GM12891 (cell line): ENCODE measurements around the gene HERC2.
A peak's percentile ranks its signal among the peaks of the same experiment; 100 is the strongest.

ENCODE experiments used
- DNase-seq: peaks from one replicate; pipeline ENCODE4 v3.0.0; 2011; ENCODE audit warnings: low spot score; ENCODE audit not compliant: insufficient read length
- FAIRE-seq: peaks from 2 replicates; lab custom pipeline; 2011; peaks lifted over from hg19 to GRCh38; lab: Jason Lieb, UNC
- PAX5 ChIP-seq: IDR thresholded peaks from 2 replicates; pipeline ENCODE4 v1.6.1; 2011; ENCODE audit warnings: low read length, moderate library complexity, mild to moderate bottlenecking; ENCODE audit not compliant: insufficient read depth, severe bottlenecking
- POLR2A ChIP-seq: IDR thresholded peaks from 2 replicates; pipeline ENCODE4 v1.6.1; 2011; ENCODE audit warnings: low read depth, low read length, control low read depth
- POLR2AphosphoS5 ChIP-seq: IDR thresholded peaks from 2 replicates; pipeline ENCODE4 v1.6.1; 2011; ENCODE audit warnings: low read depth, low read length, control low read depth
- POU2F2 ChIP-seq: IDR thresholded peaks from 2 replicates; pipeline ENCODE4 v1.6.1; 2011; ENCODE audit warnings: low read depth, mild to moderate bottlenecking, control low read depth, low read length, moderate library complexity
- SPI1 ChIP-seq: IDR thresholded peaks from 2 replicates; pipeline ENCODE4 v1.6.1; 2011; ENCODE audit warnings: low read depth, low read length, control low read depth
- TAF1 ChIP-seq: IDR thresholded peaks from 2 replicates; pipeline ENCODE4 v1.6.1; 2011; ENCODE audit warnings: low read depth, low read length, control low read depth

HERC2 gene

DNA sequence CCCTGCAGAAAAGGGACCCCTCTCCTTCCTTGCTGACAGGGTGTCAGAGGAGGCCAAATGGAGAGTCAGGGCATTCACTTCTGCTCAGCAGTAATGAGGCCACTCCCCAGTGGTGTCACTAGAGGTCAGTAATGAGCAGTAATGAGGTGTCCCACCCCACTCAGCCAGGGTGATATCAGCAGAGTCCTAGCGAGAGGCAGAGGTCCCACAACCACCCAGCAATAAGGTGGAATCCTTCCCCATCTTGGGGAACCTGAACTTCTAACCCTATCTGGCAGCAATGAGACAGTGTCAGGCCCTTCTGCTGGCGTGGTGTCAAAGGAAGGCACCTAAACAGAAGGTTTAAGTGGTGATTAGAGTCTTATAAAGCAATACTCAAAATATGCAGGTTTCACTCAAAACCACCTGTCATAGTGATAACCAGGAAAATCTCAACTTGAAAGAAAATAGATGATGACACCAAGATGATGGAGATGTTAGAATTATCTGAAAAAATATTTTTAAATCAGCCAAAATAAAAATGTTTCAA is 235.7 kb downstream of the HERC2 start:
- FAIRE-seq: peak; percentile 87
- peak; percentile 53 for DNase-seq
- TF ChIP-seq POLR2A: no peak

DNA sequence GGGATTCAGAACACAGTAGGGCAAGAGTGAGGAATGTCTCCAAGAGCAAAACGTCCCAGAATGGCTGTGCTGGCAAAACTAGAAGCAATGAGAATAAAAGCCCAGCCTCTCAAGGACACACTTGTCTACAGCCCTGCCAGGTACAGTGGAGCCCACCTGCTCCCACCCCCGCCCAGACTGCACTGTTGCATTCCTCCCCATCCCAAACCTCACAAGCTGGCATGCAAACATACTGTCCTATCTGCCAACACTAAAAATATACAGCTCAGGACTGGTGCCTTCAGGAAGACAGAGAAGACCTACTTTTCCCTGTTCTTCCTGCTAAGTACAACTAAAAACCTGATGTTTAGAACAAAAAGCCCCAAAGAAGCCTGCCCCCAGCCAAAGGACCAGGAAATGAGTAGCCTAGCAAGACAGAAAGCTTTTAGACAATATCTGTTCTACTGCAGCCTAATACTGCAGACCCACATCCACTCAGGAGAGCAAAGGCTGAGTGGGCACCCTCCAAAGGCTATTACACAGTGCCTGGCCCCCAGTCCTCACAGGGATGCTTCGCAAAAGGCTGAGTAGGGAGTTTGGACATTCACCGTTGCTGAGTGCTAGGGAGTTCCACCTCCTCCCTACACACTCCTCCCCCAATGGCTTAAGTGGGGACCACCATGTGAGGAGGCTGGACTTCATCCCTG is 236.3 kb downstream of the HERC2 start:
- FAIRE-seq: no peak
- TF ChIP-seq POLR2A: no peak
- DNase-seq: no peak

DNA sequence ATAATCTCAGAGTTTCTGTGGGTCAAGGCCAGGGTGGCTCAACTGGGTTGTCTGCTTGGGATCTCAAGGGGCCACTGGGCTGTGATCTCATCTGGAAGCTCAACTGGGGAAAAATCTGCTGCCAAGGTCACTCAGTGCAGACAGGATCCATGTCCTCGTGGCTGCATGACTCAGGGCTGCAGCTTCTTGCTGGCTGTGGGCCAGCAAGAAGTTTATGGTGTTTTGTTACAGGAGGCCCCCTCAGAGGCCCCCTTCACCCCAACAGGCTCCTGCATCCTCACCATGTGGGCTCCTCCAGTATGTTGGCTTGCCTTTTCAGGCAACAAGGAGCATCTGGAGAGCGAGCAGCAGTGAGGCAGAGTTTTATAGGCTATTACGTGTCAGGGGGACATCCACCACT is 237.4 kb downstream of the HERC2 start:
- FAIRE-seq: no peak
- TF ChIP-seq SPI1: no peak
- TF ChIP-seq POLR2AphosphoS5: no peak
- no peak for TF ChIP-seq POU2F2
- no peak for TF ChIP-seq TAF1
- no peak for TF ChIP-seq POLR2A
- no peak for TF ChIP-seq PAX5
- DNase-seq: no peak

DNA sequence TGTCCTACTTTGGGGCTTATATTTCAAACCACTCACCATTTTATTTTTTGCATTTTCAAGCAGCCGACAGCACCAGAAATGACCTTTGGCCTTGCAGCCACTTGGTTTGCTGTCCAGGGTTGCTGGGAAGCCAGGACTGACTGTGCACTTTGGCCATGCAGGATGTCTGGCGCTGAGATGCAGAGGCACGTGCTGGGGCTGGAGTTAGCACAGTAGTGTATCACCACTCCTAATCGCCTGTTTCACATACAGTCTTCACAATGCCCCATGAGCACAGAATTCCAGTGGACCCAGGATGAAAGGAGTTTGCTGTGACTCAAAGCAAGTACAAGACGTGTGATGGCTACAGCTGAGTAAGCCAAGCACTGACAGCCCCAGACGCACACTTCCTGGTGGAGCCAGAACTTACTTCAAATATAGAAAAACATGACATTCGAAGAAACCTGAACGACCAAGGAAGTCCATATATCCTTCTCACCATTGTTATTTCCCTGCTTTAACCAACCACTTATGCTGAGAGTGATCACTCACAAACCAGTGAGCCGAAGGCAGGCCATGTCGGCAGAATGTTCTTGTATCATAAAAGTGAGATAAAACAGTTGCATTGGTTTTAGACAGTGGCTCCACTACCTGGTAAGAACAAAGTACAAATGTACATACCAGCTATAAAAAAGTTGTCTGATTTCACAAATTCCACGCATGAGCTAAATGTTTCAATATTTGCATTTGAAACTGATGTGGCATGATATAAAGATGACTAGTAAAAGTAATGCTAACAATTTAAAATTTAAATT is 238.9 kb downstream of the HERC2 start:
- DNase-seq (no peak), FAIRE-seq (no peak)
- TF ChIP-seq POU2F2 (no peak), TAF1 (no peak), PAX5 (no peak)

DNA sequence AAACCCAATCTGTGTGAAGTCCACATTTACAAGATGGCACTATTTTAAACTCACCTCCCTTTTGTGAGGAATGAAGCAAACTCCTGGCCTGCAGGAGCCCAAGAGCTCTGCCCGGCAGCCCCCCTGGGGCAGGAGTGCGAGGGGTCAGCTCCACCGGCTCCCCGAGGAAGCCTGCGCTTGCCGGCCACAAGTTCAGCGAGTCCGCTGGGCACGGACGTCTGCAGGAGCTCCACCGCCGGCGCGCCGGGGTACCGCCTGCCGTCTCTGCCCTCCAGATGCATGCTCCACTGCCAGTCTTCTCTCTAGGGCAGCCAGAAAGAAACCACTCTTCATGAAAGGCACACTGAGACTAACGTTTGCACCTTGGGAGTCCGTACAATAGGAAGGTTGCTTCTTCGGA is 240.4 kb downstream of the HERC2 start:
- FAIRE-seq: no peak
- TF ChIP-seq SPI1 (no peak), POU2F2 (no peak), PAX5 (no peak), POLR2AphosphoS5 (no peak), POLR2A (no peak), TAF1 (no peak)
- DNase-seq: no peak

DNA sequence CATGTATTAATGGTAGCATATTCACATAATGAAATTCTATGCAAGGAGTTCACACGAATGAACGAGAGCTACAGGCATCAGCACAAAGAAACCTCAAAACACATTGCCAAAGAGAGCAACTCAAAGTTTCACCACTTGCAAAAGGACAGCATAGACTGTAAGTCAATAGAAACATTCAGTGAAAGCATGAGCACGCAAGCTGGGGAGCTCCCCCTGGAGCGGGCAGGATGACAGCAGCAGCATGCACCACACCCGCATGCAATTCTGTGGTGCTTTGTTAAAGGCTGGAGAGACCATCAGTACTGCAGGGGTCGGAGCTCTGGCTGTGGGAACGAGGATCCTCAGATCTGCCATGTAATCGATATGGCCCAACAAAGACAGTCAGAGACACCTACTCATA is 241.6 kb downstream of the HERC2 start:
- no peak for FAIRE-seq
- TF ChIP-seq POLR2AphosphoS5 (no peak), TAF1 (no peak), SPI1 (no peak), POU2F2 (no peak), POLR2A (no peak), PAX5 (no peak)
- DNase-seq: no peak

DNA sequence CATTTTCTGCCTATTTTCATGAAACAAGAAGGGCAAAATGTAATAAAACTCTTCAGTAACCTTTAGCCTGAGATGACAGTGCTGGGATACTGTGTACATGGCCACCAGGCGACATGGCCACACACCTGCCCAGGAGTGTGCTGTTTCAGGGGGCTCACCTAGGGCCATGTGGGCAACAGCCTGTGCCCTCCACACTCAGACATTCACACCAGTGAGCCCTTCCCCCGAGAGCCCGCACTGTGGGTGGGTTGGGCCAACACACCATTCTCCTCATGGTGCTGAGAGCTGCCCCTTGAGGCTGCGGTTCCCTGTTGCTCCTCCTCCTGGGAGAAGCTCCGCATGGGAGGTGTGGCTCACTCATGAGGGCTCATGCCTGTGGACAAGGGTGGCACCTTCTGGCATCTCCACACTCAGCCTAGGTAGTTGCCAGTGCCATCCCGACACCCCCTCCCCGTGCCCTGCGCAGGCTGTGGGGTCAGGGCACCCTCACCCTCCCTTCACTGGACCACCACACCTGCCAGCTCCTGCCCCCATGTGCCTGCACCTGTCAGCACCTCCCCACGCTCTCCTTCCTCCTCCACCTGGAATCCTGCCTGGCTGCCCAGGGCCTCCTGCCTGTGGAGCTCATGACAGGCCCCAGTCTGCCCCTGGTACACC is 242.5 kb downstream of the HERC2 start:
- DNase-seq (no peak), FAIRE-seq (no peak)
- no peak for TF ChIP-seq POU2F2
- no peak for TF ChIP-seq SPI1
- TF ChIP-seq PAX5: no peak
- TF ChIP-seq TAF1: no peak
- no peak for TF ChIP-seq POLR2A
- no peak for TF ChIP-seq POLR2AphosphoS5

DNA sequence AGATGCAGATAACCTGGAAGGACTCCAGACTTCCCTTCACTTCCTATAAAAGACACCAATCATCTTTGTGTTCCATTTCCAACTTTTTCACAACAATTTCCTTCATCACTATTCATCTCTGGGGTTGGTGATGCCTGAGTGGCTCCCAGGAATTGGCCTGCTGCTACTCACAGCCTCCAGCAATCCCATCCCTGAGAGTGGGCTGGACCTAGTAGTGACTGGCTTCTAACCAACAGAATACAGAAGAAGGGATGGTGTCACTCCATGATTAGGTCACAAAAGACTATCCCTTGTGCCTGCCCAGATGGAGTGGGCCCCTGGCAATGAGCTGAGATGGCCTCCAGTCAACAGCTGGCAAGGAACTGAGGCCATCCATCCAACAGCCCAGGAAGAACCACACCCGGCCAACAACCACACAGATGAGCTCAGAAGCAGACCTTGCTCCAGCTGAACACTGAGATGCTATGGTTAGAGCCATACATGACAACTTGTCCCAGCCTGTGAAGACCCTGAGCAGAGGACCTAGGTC is 243.7 kb downstream of the HERC2 start:
- no peak for DNase-seq
- no peak for FAIRE-seq
- TF ChIP-seq SPI1 (no peak), POLR2A (no peak), PAX5 (no peak), POU2F2 (no peak), TAF1 (no peak), POLR2AphosphoS5 (no peak)

DNA sequence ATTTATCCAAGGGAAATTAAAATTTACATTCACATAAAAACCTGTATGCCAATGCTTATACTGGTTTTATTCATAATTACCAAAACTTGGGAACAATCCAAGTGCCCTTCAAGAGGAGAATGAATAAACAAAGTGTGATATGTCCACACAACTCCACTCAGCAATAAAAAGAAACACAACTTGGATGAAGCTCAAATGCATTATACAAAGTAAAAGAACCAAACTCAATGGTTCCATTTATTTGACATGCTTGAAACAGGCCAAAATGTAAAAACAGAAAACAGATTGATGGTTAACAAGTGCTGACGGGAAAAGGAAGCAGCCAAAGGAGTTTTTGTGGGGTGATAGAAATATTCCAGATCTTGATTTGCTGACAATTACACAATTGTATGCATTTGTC is 246.4 kb downstream of the HERC2 start:
- DNase-seq (no peak), FAIRE-seq (no peak)
- TF ChIP-seq POLR2A (no peak), POLR2AphosphoS5 (no peak), PAX5 (no peak), SPI1 (no peak), POU2F2 (no peak), TAF1 (no peak)

DNA sequence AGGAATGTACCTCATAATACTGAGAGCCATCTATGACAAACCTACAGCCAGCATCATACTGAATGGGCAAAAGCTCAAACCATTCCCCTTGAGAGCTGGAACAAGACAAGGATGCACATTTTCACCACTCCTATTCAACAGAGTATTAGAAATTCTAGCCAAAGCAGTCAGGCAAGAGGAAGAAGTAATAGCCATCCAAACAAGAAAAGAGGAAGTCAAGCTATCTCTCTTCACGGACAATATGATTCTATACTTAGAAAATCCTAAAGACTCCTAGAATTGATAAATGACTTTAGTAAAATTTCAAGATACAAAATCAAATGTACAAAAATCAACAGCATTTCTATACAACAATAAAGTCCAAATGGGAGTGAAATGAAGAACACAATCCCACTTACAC is 253.0 kb downstream of the HERC2 start:
- no peak for DNase-seq
- no peak for FAIRE-seq
- TF ChIP-seq PAX5: no peak
- TF ChIP-seq POU2F2: no peak
- no peak for TF ChIP-seq POLR2AphosphoS5
- no peak for TF ChIP-seq POLR2A
- no peak for TF ChIP-seq TAF1
- TF ChIP-seq SPI1: no peak

DNA sequence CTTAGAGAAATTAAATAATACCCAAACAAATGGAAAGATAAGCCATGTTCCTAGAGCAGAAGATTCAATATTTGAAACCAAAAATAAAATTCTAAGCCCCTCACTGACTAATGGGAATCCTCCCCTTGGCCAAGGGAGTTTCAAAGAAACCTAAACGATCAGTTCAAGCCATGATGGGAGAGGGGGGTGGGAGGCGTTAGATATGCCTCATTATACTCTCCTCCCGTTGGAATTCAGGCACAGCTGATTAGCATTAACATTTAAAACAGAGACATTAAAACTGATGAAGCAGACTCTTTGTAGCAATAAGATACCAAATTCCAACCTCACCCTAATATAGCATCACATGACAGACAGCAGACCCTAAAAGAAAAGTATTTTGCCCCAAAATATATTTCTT is 255.7 kb downstream of the HERC2 start:
- FAIRE-seq (no peak), DNase-seq (no peak)
- TF ChIP-seq POLR2AphosphoS5 (no peak), SPI1 (no peak), POLR2A (no peak), PAX5 (no peak), POU2F2 (no peak), TAF1 (no peak)
